Endometrial microvascular endothelial cells (primary cell): ENCODE data around the gene IRAG1. TPM values are rescaled to one million over a fixed set of nuclear protein-coding genes. Genes with fewer than 3 reads are reported as not detected.
"Not testable (repeated sequence)": the region's sequence is repeated elsewhere in the genome, so short reads cannot be mapped to it uniquely, and the experiment has no call there.

ENCODE experiments used
- in situ Hi-C: cut with HindIII; loops from 2 replicates; pipeline ENCODE4 v1.10.0; 2017; ENCODE audit warnings: low sequenced_read_pairs, low pct_unique_long_range_greater_than_20kb; ENCODE audit errors: inconsistent ontology term
- total RNA-seq: library from RNA; depleted of rRNA; stranded (reverse); fragments of >200 nt; gene quantifications from one replicate; pipeline ENCODE4 v1.2.3, GENCODE V29; 2015; ENCODE audit errors: inconsistent ontology term

IRAG1 gene
- total RNA-seq, 1 donor from 2014 or later: 0.65 TPM

GRCh38 chr11:10709299-10710086, 15.9 kb upstream of the IRAG1 start:
- in situ Hi-C loops: no loop called here

DNA sequence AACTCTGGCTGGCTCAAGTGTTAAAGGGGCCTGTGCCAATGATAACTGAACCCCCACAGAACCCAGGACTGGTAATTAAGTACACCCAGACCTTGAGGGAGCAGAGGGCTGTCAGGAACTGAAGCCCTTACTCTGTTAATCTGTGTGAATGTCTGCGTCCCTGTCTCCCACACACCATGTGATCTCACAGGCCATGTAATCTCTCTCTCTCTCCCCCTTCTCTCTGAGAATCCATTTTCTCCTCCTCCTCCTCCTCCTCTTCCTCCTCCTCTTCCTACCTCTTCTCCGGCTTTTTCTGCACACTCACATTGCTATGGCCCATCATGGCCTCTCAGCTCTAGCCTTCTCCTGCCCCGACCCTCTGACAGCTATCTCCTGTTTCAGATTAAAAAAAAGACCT, 14.6 kb upstream of the IRAG1 start:
- in situ Hi-C loops: no loop called here

- in situ Hi-C loops: no loop called here
Measured at GRCh38 chr11:10701982-10702381, 8.4 kb upstream of the IRAG1 start.

DNA sequence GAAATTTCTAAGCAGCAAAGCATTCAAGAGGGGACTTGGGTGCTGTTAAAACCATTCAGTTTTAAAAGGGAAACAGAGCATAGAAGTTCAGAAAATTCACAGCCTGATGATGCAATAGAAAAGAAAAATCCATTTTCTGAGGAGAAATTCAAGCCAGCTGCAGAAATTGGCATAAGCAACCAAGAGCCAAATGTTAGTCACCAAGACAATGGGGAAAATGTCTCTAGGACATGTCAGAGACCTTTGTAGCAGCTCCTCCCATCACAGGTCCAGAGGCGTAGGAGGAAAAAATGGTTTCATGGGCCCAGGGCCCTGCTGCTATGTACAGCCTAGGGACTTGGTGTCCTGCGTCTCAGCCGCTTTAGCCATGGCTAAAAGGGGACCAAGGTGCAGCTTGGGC, 5.5 kb upstream of the IRAG1 start:
- in situ Hi-C loops: no loop called here

DNA sequence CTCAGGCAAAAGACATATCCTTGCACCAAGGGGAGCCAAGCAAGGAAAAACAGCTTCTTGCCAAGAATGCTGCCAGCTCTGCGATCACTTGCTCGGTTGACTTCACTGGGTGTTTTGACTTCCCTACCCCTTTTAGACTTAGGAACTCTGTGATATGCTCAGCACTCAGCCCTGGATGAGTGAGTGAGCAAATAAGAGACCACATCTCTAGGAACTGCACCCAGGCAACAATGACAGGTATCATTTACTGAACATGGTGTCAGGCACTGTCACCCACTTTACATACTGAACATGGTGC, 3.7 kb upstream of the IRAG1 start:
- in situ Hi-C loops: no loop called here

GRCh38 chr11:10696468-10697322, 3.1 kb upstream of the IRAG1 start:
- in situ Hi-C loops: no loop called here

DNA sequence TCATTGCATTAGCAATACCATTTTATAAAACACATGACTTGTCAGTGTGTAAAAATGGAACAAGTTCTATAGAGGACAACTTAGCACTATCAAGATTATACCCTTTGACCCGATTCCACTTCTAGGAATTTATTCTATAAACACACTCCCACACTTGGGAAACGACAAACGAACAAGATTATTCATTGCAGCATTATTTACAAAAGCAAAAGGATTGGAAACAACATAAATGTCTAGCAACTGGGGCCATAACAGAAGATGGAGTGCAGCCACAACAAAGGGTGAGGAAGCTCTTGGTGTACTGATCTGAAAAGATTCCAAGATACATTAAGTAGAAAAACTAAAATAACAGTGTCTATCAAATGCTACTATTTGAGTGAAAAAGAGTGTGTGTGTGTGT, 2.3 kb upstream of the IRAG1 start:
- in situ Hi-C loops: no loop called here

DNA sequence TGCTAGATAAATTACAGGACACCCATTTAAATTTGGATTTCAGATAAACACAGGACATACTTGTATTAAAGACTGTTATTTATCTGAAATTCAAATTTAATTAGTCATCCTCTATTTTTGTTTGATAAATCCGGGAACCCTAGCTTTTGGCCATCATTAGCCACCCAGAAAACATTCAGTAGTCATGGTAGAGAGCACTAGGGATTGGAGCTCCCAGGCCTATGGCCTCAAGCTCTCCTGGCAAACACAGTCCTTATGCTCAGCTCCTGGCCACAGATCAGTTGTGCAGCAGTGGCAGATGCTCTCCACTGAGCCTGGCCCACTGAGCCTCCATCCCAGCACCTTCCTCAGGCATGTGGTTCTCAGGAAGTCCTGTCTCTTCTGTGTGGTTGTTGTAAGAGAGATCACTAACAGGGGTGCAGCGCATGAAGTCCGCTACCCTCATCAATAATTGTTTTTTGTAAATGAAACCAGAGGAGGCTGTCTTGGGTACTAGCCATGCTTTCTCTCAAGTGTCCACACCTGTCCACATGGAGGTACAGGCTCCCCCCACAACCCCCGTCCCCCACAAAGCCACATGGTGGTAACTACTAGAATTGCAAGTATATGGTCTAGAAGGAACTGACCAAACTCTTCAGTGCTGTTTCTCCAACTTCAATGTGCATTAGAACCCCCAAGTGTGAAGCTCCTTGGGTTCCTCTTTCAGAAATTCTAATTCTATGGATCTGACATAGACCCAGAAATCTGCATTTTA, 1.1 kb upstream of the IRAG1 start:
- in situ Hi-C loops: no loop called here

GRCh38 chr11:10692531-10693115, 932 bp downstream of the IRAG1 start:
- in situ Hi-C loops: no loop called here

- in situ Hi-C loops: no loop called here
Measured at GRCh38 chr11:10688401-10688800, 5.2 kb downstream of the IRAG1 start.

- in situ Hi-C loops: no loop called here
Measured at GRCh38 chr11:10686311-10686710, 7.2 kb downstream of the IRAG1 start.

GRCh38 chr11:10683429-10683828, 10.1 kb downstream of the IRAG1 start:
- in situ Hi-C loops: no loop called here

DNA sequence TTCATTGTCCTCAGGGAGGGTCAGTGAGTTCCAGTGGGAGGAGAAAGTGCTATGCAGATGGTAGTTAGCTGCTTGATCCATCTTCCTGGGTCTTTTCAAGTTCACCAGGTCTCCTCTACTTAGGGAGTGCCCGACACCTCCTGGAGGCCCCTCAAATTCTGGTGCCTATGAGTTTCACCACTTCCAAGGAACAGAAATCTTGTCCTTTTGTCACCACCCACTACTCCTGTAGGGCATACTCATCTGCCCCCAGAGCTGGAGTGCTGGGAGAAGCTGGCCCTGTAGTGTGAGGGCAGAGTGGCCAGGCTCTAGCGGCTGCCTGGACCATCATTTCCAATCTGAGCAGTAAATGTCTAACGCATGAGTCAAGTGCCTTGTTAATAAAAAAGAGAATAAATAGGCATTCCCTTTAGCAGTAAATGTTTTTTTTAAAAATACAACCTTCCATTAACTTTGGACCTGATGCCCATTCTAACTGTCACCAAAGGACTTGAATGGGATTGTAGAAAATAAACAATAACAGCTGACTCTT, 12.5 kb downstream of the IRAG1 start:
- in situ Hi-C loops: no loop called here

DNA sequence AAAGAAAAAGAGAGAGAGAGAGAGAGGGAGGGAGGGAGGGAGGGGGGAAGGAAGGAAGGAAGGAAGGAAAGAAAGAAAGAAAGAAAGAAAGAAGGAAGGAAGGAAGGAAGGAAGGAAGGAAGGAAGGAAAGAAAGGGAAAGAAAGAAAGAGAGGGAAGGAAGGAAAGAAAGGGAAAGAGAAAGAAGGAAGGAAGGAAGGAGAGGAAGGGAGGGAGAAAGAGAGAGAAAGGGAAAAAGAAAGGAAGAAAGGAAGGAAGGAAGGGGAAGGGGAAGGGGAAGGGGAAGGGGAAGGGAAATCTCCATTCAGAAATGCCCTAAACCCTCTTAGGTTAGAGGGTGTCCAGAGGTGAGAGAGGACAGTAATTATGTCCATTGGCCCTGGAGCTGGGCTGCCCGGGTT, 13.3 kb downstream of the IRAG1 start:
- in situ Hi-C loops: not testable (repeated sequence)

- in situ Hi-C loops: no loop called here
Measured at GRCh38 chr11:10679644-10680043, 13.9 kb downstream of the IRAG1 start.

DNA sequence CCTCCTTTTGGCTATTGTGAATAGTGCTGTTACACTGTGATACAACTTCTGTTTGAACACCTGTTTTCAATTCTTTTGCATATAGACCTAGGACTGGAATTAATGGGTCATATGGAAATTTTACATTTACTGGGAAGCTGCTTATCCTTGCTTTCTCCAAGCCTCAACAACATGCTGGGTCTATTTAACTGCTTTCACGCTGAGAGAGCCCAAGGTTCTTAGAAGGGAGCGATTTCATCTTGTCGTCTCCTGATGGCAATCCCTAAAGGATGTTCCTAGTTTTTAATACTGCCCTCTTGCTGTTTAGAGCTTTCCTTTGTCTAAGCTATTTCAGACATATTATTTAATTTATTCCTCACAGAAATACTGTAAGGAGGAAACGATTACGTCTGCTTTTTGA, 15.5 kb downstream of the IRAG1 start:
- in situ Hi-C loops: no loop called here

GRCh38 chr11:10676919-10677318, 16.6 kb downstream of the IRAG1 start:
- in situ Hi-C loops: no loop called here

GRCh38 chr11:10674911-10675440, 18.6 kb downstream of the IRAG1 start:
- in situ Hi-C loops: no loop called here

- in situ Hi-C loops: no loop called here
Measured at GRCh38 chr11:10674440-10674855, 19.1 kb downstream of the IRAG1 start.
